HepG2 (cell line): Measurements from ENCODE around the gene DIAPH3. TPM values are rescaled to one million over a fixed set of nuclear protein-coding genes. Genes with fewer than 3 reads are reported as not detected.

ENCODE experiments used
- ATAC-seq: fragments of 200-7000 bp; cut with Tn5 transposase; 3 replicates; pipeline ENCODE4 v1.9.1; 2020; ENCODE audit warnings: mild to moderate bottlenecking, moderate library complexity
- BruUV-seq: library from RNA; stranded (reverse); fragments of 400-500 nt; replicated peaks from 2 replicates; lab custom pipeline; 2021; lab: Mats Ljungman, UMichigan
- CTCF ChIA-PET: fragments of 300-600 bp; formaldehyde crosslinking; extraction: SDS; loops from one replicate; lab custom pipeline; 2021; ENCODE audit warnings: low total read pairs, inconsistent platforms, low intra/inter-chr PET ratio; lab: Yijun Ruan, JAX
- POLR2A ChIA-PET: fragments of 350-600 bp; sonication (Branson Sonifier 250); formaldehyde crosslinking; loops from one replicate; lab custom pipeline; 2020; ENCODE audit warnings: antibody characterized with exemption, inconsistent platforms; lab: Yijun Ruan, JAX
- DNase-seq: peaks from one replicate; pipeline ENCODE4 v3.0.0-alpha.2; 2015; ENCODE audit warnings: low spot score
- FAIRE-seq: peaks from 3 replicates; lab custom pipeline; 2011; peaks lifted over from hg19 to GRCh38; lab: Jason Lieb, UNC
- H2AFZ ChIP-seq: one replicate; pipeline ENCODE4 v1.6.1; 2011; ENCODE audit warnings: low read length, inconsistent platforms
- H3K27ac ChIP-seq: fragments of 300-600 bp; 3 replicates; pipeline ENCODE4 v1.8.0; 2011; ENCODE audit warnings: mixed run types, mild to moderate bottlenecking, mixed read lengths, low read length, inconsistent platforms; ENCODE audit not compliant: insufficient read depth; ENCODE audit errors: extremely low read length
- H3K27me3 ChIP-seq, 2 experiments: fragments of 200-600 bp in 1 of 2; 2 replicates in 1 of 2; 3 replicates in 1 of 2; pipeline versions ENCODE4 v1.6.0 to v1.8.0; 2011; ENCODE audit warnings: low read length in 2 of 2, mild to moderate bottlenecking in 2 of 2, moderate library complexity in 2 of 2, inconsistent platforms in 1 of 2; ENCODE audit not compliant: insufficient read depth in 2 of 2, control insufficient read depth in 1 of 2
- H3K36me3 ChIP-seq, 2 experiments: fragments of 200-600 bp in 1 of 2; replicated peaks in 1 of 2; 2 replicates in 1 of 2; 3 replicates in 1 of 2; pipeline versions ENCODE4 v1.5.1 to v1.8.0; 2011; ENCODE audit warnings: low read length in 2 of 2, inconsistent platforms in 1 of 2; ENCODE audit not compliant: insufficient read depth in 2 of 2, control insufficient read depth in 1 of 2
- H3K4me1 ChIP-seq: 2 replicates; pipeline ENCODE4 v1.5.1; 2012; ENCODE audit warnings: low read length, inconsistent platforms; ENCODE audit not compliant: insufficient read depth
- H3K4me2 ChIP-seq: 2 replicates; pipeline ENCODE4 v1.6.0; 2011; ENCODE audit warnings: low read depth, low read length, inconsistent platforms
- H3K4me3 ChIP-seq, 3 experiments: fragments of 200-600 bp in 1 of 3; sonication (generic), shearing (Covaris generic) in 1 of 3; replicated peaks in 1 of 3; 2 replicates each; pipeline ENCODE4 v1.5.1; 2011 to 2016; ENCODE audit warnings: low read length in 3 of 3, inconsistent platforms in 2 of 3, low read depth in 2 of 3, mild to moderate bottlenecking in 2 of 3, control low read depth in 1 of 3, mixed read lengths in 1 of 3; ENCODE audit not compliant: insufficient read depth in 1 of 3
- H3K79me2 ChIP-seq: one replicate; pipeline ENCODE4 v1.6.1; 2011; ENCODE audit warnings: low read length, inconsistent platforms; ENCODE audit not compliant: insufficient read depth
- H3K9ac ChIP-seq: 2 replicates; pipeline ENCODE4 v1.6.0; 2011; ENCODE audit warnings: mild to moderate bottlenecking, low read depth, low read length, inconsistent platforms; ENCODE audit not compliant: insufficient read depth
- H3K9me3 ChIP-seq: 2 replicates; pipeline ENCODE4 v1.5.1; 2012; ENCODE audit warnings: mild to moderate bottlenecking, low read length
- H4K20me1 ChIP-seq: 2 replicates; pipeline ENCODE4 v1.6.0; 2011; ENCODE audit warnings: inconsistent platforms, mild to moderate bottlenecking, low read length, moderate library complexity; ENCODE audit not compliant: insufficient read depth
- MED13 ChIP-seq: sonication (generic); formaldehyde crosslinking; IDR thresholded peaks from 2 replicates; pipeline ENCODE4 v1.5.0; 2020; ENCODE audit warnings: missing genetic modification reagents
- TCF7L2 ChIP-seq: IDR thresholded peaks from 2 replicates; pipeline ENCODE4 v1.6.1; 2011; ENCODE audit warnings: mild to moderate bottlenecking, low read depth, low read length, moderate library complexity
- ZBTB34 ChIP-seq: sonication (generic); formaldehyde crosslinking; IDR thresholded peaks from 2 replicates; pipeline ENCODE4 v1.8.0; 2022; ENCODE audit warnings: mild to moderate bottlenecking, missing genetic modification reagents
- ZNF235 ChIP-seq: sonication (generic); formaldehyde crosslinking; IDR thresholded peaks from 2 replicates; pipeline ENCODE4 v1.8.1; 2023; ENCODE audit warnings: mild to moderate bottlenecking, missing genetic modification reagents, borderline replicate concordance
- ZNF569 ChIP-seq: sonication (generic); formaldehyde crosslinking; IDR thresholded peaks from 2 replicates; pipeline ENCODE4 v1.5.0; 2020; ENCODE audit warnings: mild to moderate bottlenecking, missing genetic modification reagents, moderate library complexity, borderline replicate concordance
- in situ Hi-C: cut with HindIII; loops from 2 replicates; pipeline ENCODE4 v1.10.0; 2017; ENCODE audit warnings: low pct_unique_long_range_greater_than_20kb; ENCODE audit not compliant: extremely low pct_ligation_motif_present
- intact Hi-C: fragments of 100-400 bp; cut with micrococcal nuclease; formaldehyde crosslinking; loops from one replicate; pipeline ENCODE4 v1.10.0; 2022; ENCODE audit not compliant: unreplicated experiment
- polyA plus RNA-seq, 8 experiments: library from polyadenylated mRNA; depleted of rRNA in 3 of 8; stranded (reverse) in 7 of 8; unstranded in 1 of 8; fragments of >200 nt; fragmentation: Illumina TruSeq in 4 of 8; extraction: Trizol in 4 of 8; gene quantifications; 2 replicates each; pipeline versions ENCODE4 v1.2.1 to v1.2.3, GENCODE V29; 2011 to 2016; ENCODE audit warnings: low read depth in 4 of 8, missing spikeins in 1 of 8, mixed read lengths in 1 of 8; ENCODE audit not compliant: insufficient read depth in 1 of 8
- total RNA-seq, 5 experiments: library from RNA; depleted of rRNA; stranded (reverse); fragments of >200 nt; fragmentation: Illumina TruSeq; extraction: Trizol; gene quantifications; 2 replicates each; pipeline ENCODE4 v1.2.3, GENCODE V29; 2016; ENCODE audit warnings: low read depth in 1 of 5
- TF ChIP-seq, protein P1 (sequence below): sonication (generic); formaldehyde crosslinking; IDR thresholded peaks from 2 replicates; pipeline ENCODE4 v1.5.0; 2020; ENCODE audit warnings: mild to moderate bottlenecking, missing genetic modification reagents

The DIAPH3 gene
- total and polyA plus RNA-seq, 2 of the 13 experiments (the other 11 are each of a cell fraction or from before 2014, with no cell fraction given), result 4.0 to 9.3 TPM

DNA sequence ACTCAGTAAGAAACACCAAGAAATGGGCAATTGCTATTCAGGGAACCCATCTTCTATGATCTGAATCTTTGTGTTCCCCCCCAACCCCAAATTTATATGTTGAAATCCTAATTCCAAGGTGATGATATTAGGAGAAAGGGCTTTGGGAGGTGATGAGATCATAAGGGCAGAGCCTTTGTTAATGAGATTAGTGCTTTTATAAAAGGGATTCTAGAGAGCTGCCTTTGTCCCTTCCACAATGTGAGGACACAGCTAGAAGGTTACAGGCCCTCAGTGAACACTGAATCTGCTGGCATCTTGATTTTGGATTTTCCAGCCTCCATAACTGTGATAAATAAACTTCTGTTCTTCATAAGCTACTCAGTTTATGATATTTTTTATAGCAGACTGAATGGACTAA lies 376.0 kb downstream of the DIAPH3 start:
- CTCF ChIA-PET, result no interaction called here
- TF ChIP-seq ZNF235 (CRISPR knock-in tag), result no peak
- no peak for TF ChIP-seq MED13 (CRISPR knock-in tag)
- no peak for TF ChIP-seq TCF7L2
- no peak for TF ChIP-seq ZNF569 (CRISPR knock-in tag)
- TF ChIP-seq, protein P1, sequence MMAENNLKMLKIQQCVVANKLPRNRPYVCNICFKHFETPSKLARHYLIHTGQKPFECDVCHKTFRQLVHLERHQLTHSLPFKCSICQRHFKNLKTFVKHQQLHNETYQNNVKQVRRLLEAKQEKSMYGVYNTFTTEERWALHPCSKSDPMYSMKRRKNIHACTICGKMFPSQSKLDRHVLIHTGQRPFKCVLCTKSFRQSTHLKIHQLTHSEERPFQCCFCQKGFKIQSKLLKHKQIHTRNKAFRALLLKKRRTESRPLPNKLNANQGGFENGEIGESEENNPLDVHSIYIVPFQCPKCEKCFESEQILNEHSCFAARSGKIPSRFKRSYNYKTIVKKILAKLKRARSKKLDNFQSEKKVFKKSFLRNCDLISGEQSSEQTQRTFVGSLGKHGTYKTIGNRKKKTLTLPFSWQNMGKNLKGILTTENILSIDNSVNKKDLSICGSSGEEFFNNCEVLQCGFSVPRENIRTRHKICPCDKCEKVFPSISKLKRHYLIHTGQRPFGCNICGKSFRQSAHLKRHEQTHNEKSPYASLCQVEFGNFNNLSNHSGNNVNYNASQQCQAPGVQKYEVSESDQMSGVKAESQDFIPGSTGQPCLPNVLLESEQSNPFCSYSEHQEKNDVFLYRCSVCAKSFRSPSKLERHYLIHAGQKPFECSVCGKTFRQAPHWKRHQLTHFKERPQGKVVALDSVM (CRISPR knock-in tag), result no peak
- no peak for TF ChIP-seq ZBTB34 (CRISPR knock-in tag)

More for the DNA sequence above, 376.0 kb downstream of the DIAPH3 start:
- Histone ChIP-seq H3K9me3 (no peaks in the 10 kb centered on the region), H3K9ac (no peak overlapping the region), H3K4me2 (no peak overlapping the region), H4K20me1 (no peaks in the 10 kb centered on the region), H3K4me1 (no peaks in the 10 kb centered on the region), H3K27me3 (no peaks in the 10 kb centered on the region), H3K4me3 (no peak overlapping the region), H3K79me2 (no peaks in the 10 kb centered on the region), H3K36me3 (no peaks in the 10 kb centered on the region), H2AFZ (no peak overlapping the region), H3K27ac (no peak overlapping the region)
- POLR2A ChIA-PET, result no interaction called here
- DNase-seq (no peak), FAIRE-seq (no peak), ATAC-seq (no peak)
- intact Hi-C loops, result no loop called here
- in situ Hi-C loops, result no loop called here
- BruUV-seq, result no TSS peak
